AG04449 (cell line): ENCODE measurements around the gene SLC9A1.
A peak's percentile ranks its signal among the peaks of the same experiment; 100 is the strongest.

Experiments
- CTCF ChIA-PET: fragments of 350-600 bp; formaldehyde crosslinking; extraction: SDS; loops from one replicate; lab custom pipeline; 2021; ENCODE audit warnings: antibody characterized with exemption; lab: Yijun Ruan, JAX
- POLR2A ChIA-PET: fragments of 400-600, 350-600 bp; formaldehyde crosslinking; extraction: SDS; loops from one replicate; lab custom pipeline; 2020; ENCODE audit warnings: antibody characterized with exemption, inconsistent platforms; lab: Yijun Ruan, JAX
- DNase-seq: peaks from one replicate; pipeline ENCODE4 v3.0.0-alpha.2; 2010; ENCODE audit warnings: low read depth, low spot score
- H3K4me3 ChIP-seq: 2 replicates; pipeline ENCODE4 v1.5.1; 2011; ENCODE audit warnings: low read depth, mild to moderate bottlenecking, control low read depth, low read length
- CTCF ChIP-seq: IDR thresholded peaks from one replicate; pipeline ENCODE4 v1.5.1; 2011; ENCODE audit warnings: mild to moderate bottlenecking, moderate library complexity, low read length, control low read depth, inconsistent platforms; ENCODE audit not compliant: insufficient read depth; ENCODE audit errors: missing control alignments

The SLC9A1 gene

DNA sequence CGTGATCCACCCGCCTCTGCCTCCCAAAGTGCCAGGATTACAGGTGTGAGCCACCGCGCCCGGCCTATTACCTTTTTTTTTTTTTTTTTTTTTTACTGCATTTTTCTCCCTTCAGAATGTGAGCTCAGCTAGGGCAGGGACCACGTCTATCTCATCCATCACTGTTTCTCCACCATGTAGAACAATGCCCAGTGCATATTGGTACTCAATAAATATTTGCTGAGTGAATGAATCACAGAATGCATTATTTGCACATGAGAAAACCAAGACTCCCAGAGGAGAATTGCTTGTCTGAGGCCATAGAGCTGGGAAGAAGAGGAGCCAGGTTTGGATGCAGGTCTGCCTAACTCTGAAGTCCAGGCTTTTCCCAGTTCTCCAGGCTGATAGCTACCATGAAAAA lies 8.2 kb upstream of the SLC9A1 start:
- CTCF ChIA-PET: interaction anchor here (0.8 to 1.8 kb wide), 4 partner anchors 8 to 66 kb away, joined by 3 to 6 read pairs (median 4); partner anchors contain the start of gene SLC9A1
- DNase-seq: no peak
- no peak overlapping the region for H3K4me3 ChIP-seq
- POLR2A ChIA-PET: interaction anchor here (0.6 to 2.2 kb wide), 2 partner anchors 8 to 10 kb away, joined by 3 to 14 read pairs; partner anchors contain the start of gene SLC9A1
- no peak for TF ChIP-seq CTCF

DNA sequence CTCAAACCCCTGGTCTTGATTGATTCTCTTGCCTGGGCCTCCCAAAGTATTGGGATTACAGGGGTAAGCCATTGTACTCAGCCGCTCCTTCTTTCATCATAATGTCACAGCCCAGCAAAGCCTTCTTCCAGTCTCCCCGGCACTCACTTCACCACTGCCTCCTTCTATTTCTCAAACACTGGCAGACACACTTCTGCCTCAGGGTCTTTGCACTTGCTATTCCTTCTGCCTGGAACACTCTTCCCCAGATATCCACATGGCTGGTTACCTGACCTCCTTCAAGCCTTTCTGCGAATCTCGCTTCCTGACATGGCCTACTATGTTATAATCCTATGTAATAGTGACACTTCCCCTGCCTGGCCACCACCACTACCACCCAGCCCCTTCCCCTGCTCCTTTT lies 7.2 kb upstream of the SLC9A1 start:
- TF ChIP-seq CTCF: no peak
- ChIA-PET POLR2A (no interaction called here), CTCF (no interaction called here)
- H3K4me3 ChIP-seq: no peak overlapping the region
- no peak for DNase-seq

DNA sequence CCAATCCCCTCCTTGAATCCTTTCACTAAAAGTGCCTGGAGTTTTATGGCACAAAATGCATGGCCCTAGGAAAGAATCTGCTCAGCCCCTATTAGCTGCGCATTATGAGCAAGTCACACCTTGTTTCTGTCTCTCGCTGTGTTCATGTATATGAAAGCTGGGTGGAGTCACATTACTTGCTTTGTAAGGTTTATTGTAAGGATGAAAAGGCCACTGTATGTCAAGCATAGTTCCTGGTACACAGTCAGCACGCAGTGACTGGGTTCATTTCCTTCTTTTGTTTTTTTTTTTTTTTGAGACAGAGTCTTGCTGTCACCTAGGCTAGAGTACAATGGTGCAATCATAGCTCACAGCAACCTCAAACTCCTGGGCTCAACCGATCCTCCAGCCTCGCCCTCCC lies 6.7 kb upstream of the SLC9A1 start:
- DNase-seq: no peak
- ChIA-PET POLR2A (no interaction called here), CTCF (no interaction called here)
- H3K4me3 ChIP-seq: no peak overlapping the region
- TF ChIP-seq CTCF: no peak

DNA sequence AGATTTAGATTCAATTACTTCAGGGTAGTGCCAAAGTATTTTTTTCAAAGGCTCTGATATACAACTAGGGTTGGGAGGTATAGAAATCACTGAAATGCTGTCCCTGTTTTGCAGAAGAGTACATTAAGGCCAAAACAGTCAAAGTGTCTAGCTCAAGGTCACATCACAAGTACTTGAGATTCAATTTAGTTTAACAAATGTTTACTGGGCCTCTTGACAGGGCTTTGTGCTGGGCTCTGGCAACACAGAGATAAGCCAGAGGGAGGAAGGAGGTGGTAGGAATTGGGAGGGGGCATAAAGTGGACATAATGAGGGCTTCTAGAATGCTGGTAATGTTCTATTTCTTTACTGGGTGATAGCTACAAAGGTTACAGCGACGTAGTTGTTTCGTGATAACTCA lies 2.3 kb upstream of the SLC9A1 start:
- POLR2A ChIA-PET: no interaction called here
- no peak for TF ChIP-seq CTCF

GRCh38 chr1:27154469-27154990 lies 395 bp downstream of the SLC9A1 start:
- POLR2A ChIA-PET: interaction anchor here (0.6 to 1.9 kb wide), 27 partner anchors 9 to 677 kb away, joined by 3 to 55 read pairs (median 4); partner anchors contain the start of gene WDTC1
- CTCF ChIA-PET: interaction anchor here (0.6 to 8.0 kb wide), 22 partner anchors 9 to 187 kb away, joined by 3 to 68 read pairs (median 4); no protein-coding TSS in a partner anchor
- TF ChIP-seq CTCF: no peak
- no peak for DNase-seq
- H3K4me3 ChIP-seq: peak overlapping the region; percentile 66

More for the DNA sequence above, 2.3 kb upstream of the SLC9A1 start:
- no peak overlapping the region for H3K4me3 ChIP-seq
- CTCF ChIA-PET: interaction anchor here (0.9 to 8.0 kb wide), 9 partner anchors 12 to 128 kb away, joined by 3 to 68 read pairs (median 5); no protein-coding TSS in a partner anchor
- no peak for DNase-seq

DNA sequence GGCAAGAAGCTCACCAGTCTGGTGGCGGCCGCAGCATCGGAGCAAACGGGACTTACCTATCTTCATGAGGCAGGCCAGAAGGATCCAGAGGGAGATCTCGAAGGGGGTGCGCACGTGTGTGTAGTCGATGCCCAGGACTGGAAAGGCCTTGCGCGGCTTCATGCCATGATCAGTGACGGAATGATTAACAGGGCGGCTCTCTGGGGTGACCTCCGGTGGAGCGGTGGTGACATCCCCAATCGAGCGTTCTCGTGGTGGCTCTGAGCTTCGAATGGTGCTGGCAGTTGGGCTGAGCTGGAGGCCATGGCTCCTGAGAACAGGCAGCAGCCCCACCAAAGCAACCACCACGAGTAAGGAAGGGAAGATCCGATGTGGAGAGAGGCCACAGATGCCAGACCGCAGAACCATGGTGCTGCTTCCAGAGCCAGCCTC lies 982 bp downstream of the SLC9A1 start:
- DNase-seq: no peak
- no peak for TF ChIP-seq CTCF
- H3K4me3 ChIP-seq: peak overlapping the region; percentile 66
- ChIA-PET POLR2A (interaction anchor here (0.5 to 1.9 kb wide), 13 partner anchors 9 to 677 kb away, joined by 3 to 55 read pairs (median 5); partner anchors contain the start of gene WDTC1), CTCF (interaction anchor here (0.7 to 8.0 kb wide), 11 partner anchors 8 to 186 kb away, joined by 3 to 68 read pairs (median 5); no protein-coding TSS in a partner anchor)
